GM18870 (cell line): ENCODE results near the gene BOLA3.
"Not testable (repeated sequence)": the region's sequence is repeated elsewhere in the genome, so short reads cannot be mapped to it uniquely, and the experiment has no call there.

Experiments
- ATAC-seq: cut with Tn5 transposase; IDR thresholded peaks from one replicate; pipeline ENCODE4 v1.9.1; 2021; ENCODE audit warnings: moderate library complexity; ENCODE audit not compliant: unreplicated experiment

Gene BOLA3

GRCh38 chr2:74147727-74148456 is at the start of gene BOLA3:
Gene BOLA3, minus strand, starts transcription at chr2:74147912. Its CDS starts 38 bp downstream, at chr2:74147874.
- peak; percentile 45 for ATAC-seq

GRCh38 chr2:74197049-74197448 is 49.3 kb upstream of the BOLA3 start:
- no peak for ATAC-seq

- no peak for ATAC-seq
These were observed 47.1 kb upstream of the BOLA3 start for GRCh38 chr2:74194799-74195198.

- ATAC-seq: no peak
These were observed 44.1 kb upstream of the BOLA3 start for GRCh38 chr2:74191596-74192380.

- no peak for ATAC-seq
These were observed 41.0 kb upstream of the BOLA3 start for GRCh38 chr2:74188696-74189095.

GRCh38 chr2:74188018-74188601 is 40.4 kb upstream of the BOLA3 start:
- ATAC-seq: no peak

- ATAC-seq: not testable (repeated sequence)
These were observed 39.0 kb upstream of the BOLA3 start for GRCh38 chr2:74186706-74187105.

GRCh38 chr2:74186038-74186437 is 38.3 kb upstream of the BOLA3 start:
- ATAC-seq: peak; percentile 68

- no peak for ATAC-seq
These were observed 36.2 kb upstream of the BOLA3 start for GRCh38 chr2:74183878-74184277.

GRCh38 chr2:74181739-74182138 is 34.0 kb upstream of the BOLA3 start:
- ATAC-seq: peak; percentile 20

GRCh38 chr2:74179063-74179865 is 31.6 kb upstream of the BOLA3 start:
- peak; percentile 23 for ATAC-seq

GRCh38 chr2:74178211-74179062 is 30.7 kb upstream of the BOLA3 start, which contains the start of gene MOB1A:
Gene MOB1A, minus strand, starts transcription at chr2:74178879. Its CDS starts 205 bp downstream, at chr2:74178674.
- peak; percentile 73 for ATAC-seq

GRCh38 chr2:74177696-74178095 is 30.0 kb upstream of the BOLA3 start:
- no peak for ATAC-seq

GRCh38 chr2:74174909-74175308 is 27.2 kb upstream of the BOLA3 start:
- ATAC-seq: no peak

- no peak for ATAC-seq
These were observed 21.0 kb upstream of the BOLA3 start for GRCh38 chr2:74168739-74169138.

- no peak for ATAC-seq
These were observed 17.0 kb upstream of the BOLA3 start for GRCh38 chr2:74164761-74165160.

GRCh38 chr2:74162951-74163350 is 15.2 kb upstream of the BOLA3 start:
- ATAC-seq: no peak

- no peak for ATAC-seq
These were observed 8.1 kb upstream of the BOLA3 start for GRCh38 chr2:74155830-74156229.

GRCh38 chr2:74152954-74153353 is 5.2 kb upstream of the BOLA3 start:
- no peak for ATAC-seq
